ENCODE results near the gene ZSCAN21. TPM values are rescaled to one million over a fixed set of nuclear protein-coding genes. Genes with fewer than 3 reads are reported as not detected.
A peak's percentile ranks its signal among the peaks of the same experiment; 100 is the strongest.

The ZSCAN21 gene
- total and polyA plus RNA-seq, 4 experiments from 2014 or later: 2.5 to 10.6 (median 9.8) TPM

GRCh38 chr7:100063376-100063775 lies 13.8 kb downstream of the ZSCAN21 start:
- H3K4me1 ChIP-seq (ENCODE audit: insufficient read depth, low read length): no peaks in the 10 kb centered on the region
- ChIA-PET POLR2A (ENCODE audit: partially characterized antibody) (interaction anchor here (0.7 to 1.8 kb wide), 2 partner anchors 14 to 66 kb away, joined by 3 to 6 read pairs; partner anchors contain the start of gene ZSCAN21), CTCF (ENCODE audit: partially characterized antibody) (interaction anchor here (0.7 to 1.5 kb wide), 3 partner anchors 84 to 134 kb away, joined by 3 read pairs; partner anchors contain the start of gene GJC3)
- H3K9me3 ChIP-seq (ENCODE audit: control insufficient read depth in 1 of 2, low read length in 2 of 2): no peaks in the 10 kb centered on the region
- no peaks in the 10 kb centered on the region for H3K27me3 ChIP-seq (ENCODE audit: insufficient read depth, low read length)
- DNase-seq: no peak
- no peak overlapping the region for H3K4me3 ChIP-seq (ENCODE audit: low read length in 2 of 2)
- Mint-ChIP-seq H3K9me3 (peaks cover 0 to 1% (median 0%) of the 10 kb centered on the region in 8 donors), H3K4me3 (no peak overlapping the region), H3K27ac (peak overlapping the region in 1 of 7 donors; percentile 48), H3K4me1 (peaks cover 0 to 4% (median under 1%) of the 10 kb centered on the region in 4 donors), H3K36me3 (peaks cover 22 to 47% of the 10 kb centered on the region in 2 donors), H3K27me3 (no peaks in the 10 kb centered on the region)
- H3K36me3 ChIP-seq (ENCODE audit: insufficient read depth, low read length): peaks cover 26% of the 10 kb centered on the region
- intact Hi-C loops (cut with micrococcal nuclease): no loop called here
- no peak overlapping the region for H3K27ac ChIP-seq (ENCODE audit: low read depth, low read length)

GRCh38 chr7:100064162-100064561 lies 14.6 kb downstream of the ZSCAN21 start:
- ChIA-PET POLR2A (ENCODE audit: partially characterized antibody) (interaction anchor here (1.8 kb wide), 1 partner anchor 14 kb away, joined by 6 read pairs; the partner anchor contains the start of gene ZSCAN21), CTCF (ENCODE audit: partially characterized antibody) (interaction anchor here (0.7 to 1.5 kb wide), 3 partner anchors 84 to 135 kb away, joined by 3 read pairs; partner anchors contain the start of gene GJC3)
- H3K27ac Mint-ChIP-seq: no peak overlapping the region
- H3K4me3 ChIP-seq (ENCODE audit: low read length in 2 of 2): no peak overlapping the region
- H3K4me1 ChIP-seq (ENCODE audit: insufficient read depth, low read length): no peaks in the 10 kb centered on the region
- H3K27me3 Mint-ChIP-seq: no peaks in the 10 kb centered on the region
- H3K4me3 Mint-ChIP-seq: no peak overlapping the region
- H3K27me3 ChIP-seq (ENCODE audit: insufficient read depth, low read length): no peaks in the 10 kb centered on the region
- peaks cover 0 to 4% (median under 1%) of the 10 kb centered on the region in 4 donors for H3K4me1 Mint-ChIP-seq
- no peak for DNase-seq
- H3K9me3 Mint-ChIP-seq: peaks cover 0 to 1% (median 0%) of the 10 kb centered on the region in 8 donors
- no peak overlapping the region for H3K27ac ChIP-seq (ENCODE audit: low read depth, low read length)
- intact Hi-C loops (cut with micrococcal nuclease): no loop called here
- H3K36me3 ChIP-seq (ENCODE audit: insufficient read depth, low read length): peaks cover 18% of the 10 kb centered on the region
- no peaks in the 10 kb centered on the region for H3K9me3 ChIP-seq (ENCODE audit: control insufficient read depth in 1 of 2, low read length in 2 of 2)
- peaks cover 22 to 40% of the 10 kb centered on the region in 2 donors for H3K36me3 Mint-ChIP-seq

- Histone ChIP-seq H3K4me3 (ENCODE audit: low read length in 2 of 2) (no peak overlapping the region), H3K27me3 (ENCODE audit: insufficient read depth, low read length) (no peaks in the 10 kb centered on the region), H3K4me1 (ENCODE audit: insufficient read depth, low read length) (no peaks in the 10 kb centered on the region), H3K27ac (ENCODE audit: low read depth, low read length) (no peak overlapping the region), H3K9me3 (ENCODE audit: control insufficient read depth in 1 of 2, low read length in 2 of 2) (peaks cover 6 to 7% of the 10 kb centered on the region in 2 donors), H3K36me3 (ENCODE audit: insufficient read depth, low read length) (peaks cover 17% of the 10 kb centered on the region)
- ChIA-PET POLR2A (ENCODE audit: partially characterized antibody) (interaction anchor here (0.6 to 1.2 kb wide), 2 partner anchors 10 to 43 kb away, joined by 3 to 5 read pairs; no protein-coding TSS in a partner anchor), CTCF (ENCODE audit: partially characterized antibody) (interaction anchor here (1.0 kb wide), 1 partner anchor 342 kb away, joined by 3 read pairs; no protein-coding TSS in a partner anchor)
- no peak overlapping the region for H3K27ac Mint-ChIP-seq
- no peaks in the 10 kb centered on the region for H3K27me3 Mint-ChIP-seq
- peaks cover 27 to 44% of the 10 kb centered on the region in 2 donors for H3K36me3 Mint-ChIP-seq
- H3K9me3 Mint-ChIP-seq: peaks cover 0 to 8% (median 5%) of the 10 kb centered on the region in 8 donors
- no peak overlapping the region for H3K4me3 Mint-ChIP-seq
- DNase-seq: no peak
- peaks cover 0 to 2% (median 0%) of the 10 kb centered on the region in 4 donors for H3K4me1 Mint-ChIP-seq
- intact Hi-C loops (cut with micrococcal nuclease): no loop called here
These were observed 16.0 kb downstream of the ZSCAN21 start for GRCh38 chr7:100065452-100066186.

GRCh38 chr7:100066953-100067352 lies 17.4 kb downstream of the ZSCAN21 start:
- peaks cover 10 to 19% of the 10 kb centered on the region in 2 donors for H3K9me3 ChIP-seq (ENCODE audit: control insufficient read depth in 1 of 2, low read length in 2 of 2)
- H3K4me1 ChIP-seq (ENCODE audit: insufficient read depth, low read length): no peaks in the 10 kb centered on the region
- H3K36me3 Mint-ChIP-seq: peaks cover 40 to 52% of the 10 kb centered on the region in 2 donors
- no peak overlapping the region for H3K4me3 Mint-ChIP-seq
- intact Hi-C loops (cut with micrococcal nuclease): no loop called here
- no peak overlapping the region for H3K4me3 ChIP-seq (ENCODE audit: low read length in 2 of 2)
- H3K36me3 ChIP-seq (ENCODE audit: insufficient read depth, low read length): peaks cover 22% of the 10 kb centered on the region
- H3K27me3 ChIP-seq (ENCODE audit: insufficient read depth, low read length): no peaks in the 10 kb centered on the region
- DNase-seq: no peak
- no peak overlapping the region for H3K27ac Mint-ChIP-seq
- peaks cover 0 to 21% (median 18%) of the 10 kb centered on the region in 8 donors for H3K9me3 Mint-ChIP-seq
- ChIA-PET POLR2A (ENCODE audit: partially characterized antibody) (interaction anchor here (0.6 to 1.5 kb wide), 3 partner anchors 21 to 99 kb away, joined by 3 to 5 read pairs (median 5); partner anchors contain the start of gene ZKSCAN1), CTCF (ENCODE audit: partially characterized antibody) (interaction anchor here (1.6 kb wide), 1 partner anchor 75 kb away, joined by 4 read pairs; no protein-coding TSS in a partner anchor)
- H3K27ac ChIP-seq (ENCODE audit: low read depth, low read length): no peak overlapping the region
- H3K27me3 Mint-ChIP-seq: no peaks in the 10 kb centered on the region
- H3K4me1 Mint-ChIP-seq: peaks cover 0 to 2% (median 0%) of the 10 kb centered on the region in 4 donors

- peaks cover 0 to 2% (median 0%) of the 10 kb centered on the region in 4 donors for H3K4me1 Mint-ChIP-seq
- intact Hi-C loops (cut with micrococcal nuclease): no loop called here
- POLR2A ChIA-PET (ENCODE audit: partially characterized antibody): interaction anchor here (1.6 kb wide), 1 partner anchor 20 kb away, joined by 4 read pairs; the partner anchor contains the start of gene ZSCAN21
- no peak for DNase-seq
- CTCF ChIA-PET (ENCODE audit: partially characterized antibody): interaction anchor here (0.7 to 1.4 kb wide), 4 partner anchors 80 to 156 kb away, joined by 3 read pairs; partner anchors contain the start of gene GJC3
- H3K36me3 ChIP-seq (ENCODE audit: insufficient read depth, low read length): peaks cover 38% of the 10 kb centered on the region
- H3K4me3 ChIP-seq (ENCODE audit: low read length in 2 of 2): no peak overlapping the region
- peaks cover 0 to 31% (median 28%) of the 10 kb centered on the region in 8 donors for H3K9me3 Mint-ChIP-seq
- H3K27ac ChIP-seq (ENCODE audit: low read depth, low read length): no peak overlapping the region
- H3K27me3 Mint-ChIP-seq: no peaks in the 10 kb centered on the region
- peaks cover 10 to 22% of the 10 kb centered on the region in 2 donors for H3K9me3 ChIP-seq (ENCODE audit: control insufficient read depth in 1 of 2, low read length in 2 of 2)
- no peaks in the 10 kb centered on the region for H3K27me3 ChIP-seq (ENCODE audit: insufficient read depth, low read length)
- H3K4me3 Mint-ChIP-seq: no peak overlapping the region
- no peak overlapping the region for H3K27ac Mint-ChIP-seq
- peaks cover 58 to 62% of the 10 kb centered on the region in 2 donors for H3K36me3 Mint-ChIP-seq
- no peaks in the 10 kb centered on the region for H3K4me1 ChIP-seq (ENCODE audit: insufficient read depth, low read length)
These were observed 20.4 kb downstream of the ZSCAN21 start for GRCh38 chr7:100069991-100070390.

- intact Hi-C loops (cut with micrococcal nuclease): no loop called here
- H3K4me3 ChIP-seq (ENCODE audit: low read length in 2 of 2): no peak overlapping the region
- H3K27ac ChIP-seq (ENCODE audit: low read depth, low read length): no peak overlapping the region
- H3K4me3 Mint-ChIP-seq: no peak overlapping the region
- peaks cover 0 to 2% (median 0%) of the 10 kb centered on the region in 4 donors for H3K4me1 Mint-ChIP-seq
- CTCF ChIA-PET (ENCODE audit: partially characterized antibody): interaction anchor here (0.6 to 1.4 kb wide), 6 partner anchors 15 to 379 kb away, joined by 3 read pairs; partner anchors contain the start of gene GJC3
- no peaks in the 10 kb centered on the region for H3K27me3 ChIP-seq (ENCODE audit: insufficient read depth, low read length)
- H3K9me3 ChIP-seq (ENCODE audit: control insufficient read depth in 1 of 2, low read length in 2 of 2): peaks cover 10 to 22% of the 10 kb centered on the region in 2 donors
- peaks cover 50% of the 10 kb centered on the region for H3K36me3 ChIP-seq (ENCODE audit: insufficient read depth, low read length)
- peaks cover 0 to 31% (median 28%) of the 10 kb centered on the region in 8 donors for H3K9me3 Mint-ChIP-seq
- POLR2A ChIA-PET (ENCODE audit: partially characterized antibody): interaction anchor here (1.0 to 1.6 kb wide), 2 partner anchors 9 to 21 kb away, joined by 3 to 4 read pairs; partner anchors contain the start of gene ZSCAN21
- no peaks in the 10 kb centered on the region for H3K4me1 ChIP-seq (ENCODE audit: insufficient read depth, low read length)
- DNase-seq: no peak
- no peaks in the 10 kb centered on the region for H3K27me3 Mint-ChIP-seq
- no peak overlapping the region for H3K27ac Mint-ChIP-seq
- peaks cover 61 to 73% of the 10 kb centered on the region in 2 donors for H3K36me3 Mint-ChIP-seq
These were observed 21.6 kb downstream of the ZSCAN21 start for GRCh38 chr7:100071018-100071723.

All from CD4-positive, alpha-beta memory T cell (primary cell).